ENCODE results near the gene BCAS1. TPM values are rescaled to one million over a fixed set of nuclear protein-coding genes. Genes with fewer than 3 reads are reported as not detected.
"Not testable (repeated sequence)": the region's sequence is repeated elsewhere in the genome, so short reads cannot be mapped to it uniquely, and the experiment has no call there.

Gene BCAS1
- total RNA-seq, 1 experiment from 2014 or later, result 0.11 TPM

DNA sequence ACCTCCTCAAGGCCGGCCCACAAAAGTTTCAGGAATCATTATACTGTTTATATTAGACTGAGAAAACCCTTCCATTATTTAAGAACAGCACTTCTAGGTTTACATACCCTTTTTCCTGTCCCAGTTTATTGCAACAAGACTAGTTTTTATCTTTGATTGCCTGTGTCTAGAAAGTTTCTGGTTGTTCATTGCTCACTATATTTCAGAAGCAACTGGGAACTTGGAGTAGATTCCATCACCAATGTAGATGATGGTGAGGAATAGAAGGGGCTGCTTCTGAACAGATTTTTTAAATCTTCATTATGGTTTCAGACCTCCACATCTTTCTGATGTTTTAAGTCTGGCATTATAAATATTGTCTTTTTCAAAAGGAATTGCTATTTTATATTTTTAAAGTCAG, 93.0 kb downstream of the BCAS1 start:
- H3K36me3 ChIP-seq (ENCODE audit: insufficient read depth, low read length), result no peaks in the 10 kb centered on the region
- no peaks in the 10 kb centered on the region for H3K4me1 ChIP-seq (ENCODE audit: low read length)
- H2AFZ ChIP-seq (ENCODE audit: low read length), result no peak overlapping the region
- H3K27me3 ChIP-seq (ENCODE audit: low read length), result no peaks in the 10 kb centered on the region
- H3K9me2 ChIP-seq (replicated peaks; ENCODE audit: insufficient read depth, low read length), result no peaks in the 10 kb centered on the region
- no peak overlapping the region for H3K9ac ChIP-seq (ENCODE audit: low read length)
- no peak overlapping the region for H3K4me2 ChIP-seq (ENCODE audit: low read depth, low read length, poor library complexity, severe bottlenecking)
- H3K9me3 ChIP-seq (ENCODE audit: low read length), result peaks cover 10% of the 10 kb centered on the region; the same call in 1 of the 2 replicates
- H3K4me3 ChIP-seq (ENCODE audit: low read length), result no peak overlapping the region
- DNase-seq, result no peak
- H4K20me1 ChIP-seq (ENCODE audit: insufficient read depth, low read depth, low read length), result no peaks in the 10 kb centered on the region
- H3K27ac ChIP-seq (ENCODE audit: low read length), result no peak overlapping the region
- H3K79me2 ChIP-seq (ENCODE audit: low read length), result no peaks in the 10 kb centered on the region

DNA sequence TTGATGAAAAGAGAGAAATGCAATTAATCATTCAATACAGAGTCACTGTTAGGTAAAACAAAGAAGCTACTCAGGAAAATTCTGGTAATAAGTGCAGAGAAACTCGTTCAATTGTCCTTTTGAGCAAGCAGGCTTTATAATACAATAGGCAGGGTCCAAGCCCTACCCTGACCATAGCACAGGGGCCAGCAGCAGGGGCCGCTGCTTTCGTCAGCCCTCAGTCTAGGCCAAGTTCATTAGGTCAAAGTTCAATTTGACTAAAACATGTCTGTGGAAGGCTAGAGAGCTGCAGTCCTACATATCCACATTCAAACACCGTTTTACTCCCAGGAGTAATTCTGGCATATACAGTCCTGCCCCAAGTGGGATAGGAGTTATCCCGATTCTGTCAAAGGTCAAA, 94.6 kb downstream of the BCAS1 start:
- DNase-seq, result no peak
- no peak overlapping the region for H2AFZ ChIP-seq (ENCODE audit: low read length)
- no peak overlapping the region for H3K9ac ChIP-seq (ENCODE audit: low read length)
- H3K27ac ChIP-seq (ENCODE audit: low read length), result no peak overlapping the region
- H3K4me2 ChIP-seq (ENCODE audit: low read depth, low read length, poor library complexity, severe bottlenecking), result no peak overlapping the region
- H3K4me1 ChIP-seq (ENCODE audit: low read length), result no peaks in the 10 kb centered on the region
- H3K9me2 ChIP-seq (replicated peaks; ENCODE audit: insufficient read depth, low read length), result no peaks in the 10 kb centered on the region
- no peaks in the 10 kb centered on the region for H3K79me2 ChIP-seq (ENCODE audit: low read length)
- H4K20me1 ChIP-seq (ENCODE audit: insufficient read depth, low read depth, low read length), result no peaks in the 10 kb centered on the region
- no peak overlapping the region for H3K4me3 ChIP-seq (ENCODE audit: low read length)
- no peaks in the 10 kb centered on the region for H3K36me3 ChIP-seq (ENCODE audit: insufficient read depth, low read length)
- H3K9me3 ChIP-seq (ENCODE audit: low read length), result peaks cover 10% of the 10 kb centered on the region; the same call in 1 of the 2 replicates
- no peaks in the 10 kb centered on the region for H3K27me3 ChIP-seq (ENCODE audit: low read length)

DNA sequence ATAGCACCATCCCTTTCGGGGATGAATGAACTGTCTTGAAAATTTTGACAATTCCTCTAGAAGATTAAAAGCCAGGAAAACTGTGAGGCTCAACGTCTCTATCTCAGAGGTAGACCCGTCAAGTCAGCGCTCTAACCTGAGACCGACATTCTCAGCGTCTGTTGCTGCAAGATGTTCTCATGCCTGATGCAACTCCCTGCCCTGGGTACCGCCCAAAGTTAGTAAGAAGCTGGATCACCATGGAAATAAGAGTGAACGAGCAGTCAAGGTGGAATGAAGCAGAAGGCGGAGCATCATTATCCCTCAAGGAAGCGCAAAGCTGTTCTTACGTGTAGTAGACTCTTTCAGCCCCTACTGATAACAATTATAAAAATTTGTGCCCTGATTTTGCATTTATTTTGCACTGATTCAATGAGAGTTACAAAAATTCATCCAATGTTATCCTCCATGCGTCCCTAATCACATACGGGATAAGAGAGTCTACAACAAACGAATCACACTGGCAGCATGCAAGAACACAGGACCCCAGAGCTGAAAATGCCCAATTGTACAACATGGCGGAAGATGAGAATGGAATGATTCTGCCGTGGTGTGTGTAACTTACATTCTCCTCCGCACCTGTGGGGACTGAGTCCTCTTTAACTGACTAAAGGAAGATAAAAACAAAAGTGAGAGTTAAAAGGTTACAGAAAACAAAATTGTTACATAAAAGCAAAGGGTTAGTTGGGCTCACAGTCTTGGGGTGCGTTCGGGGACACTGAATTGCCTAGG, 95.4 kb downstream of the BCAS1 start:
- no peak overlapping the region for H2AFZ ChIP-seq (ENCODE audit: low read length)
- H3K4me2 ChIP-seq (ENCODE audit: low read depth, low read length, poor library complexity, severe bottlenecking), result no peak overlapping the region
- H4K20me1 ChIP-seq (ENCODE audit: insufficient read depth, low read depth, low read length), result no peaks in the 10 kb centered on the region
- no peaks in the 10 kb centered on the region for H3K36me3 ChIP-seq (ENCODE audit: insufficient read depth, low read length)
- H3K4me1 ChIP-seq (ENCODE audit: low read length), result no peaks in the 10 kb centered on the region
- H3K9me2 ChIP-seq (replicated peaks; ENCODE audit: insufficient read depth, low read length), result no peaks in the 10 kb centered on the region
- H3K27ac ChIP-seq (ENCODE audit: low read length), result no peak overlapping the region
- H3K4me3 ChIP-seq (ENCODE audit: low read length), result no peak overlapping the region
- peaks cover 10% of the 10 kb centered on the region; the same call in 1 of the 2 replicates for H3K9me3 ChIP-seq (ENCODE audit: low read length)
- no peak overlapping the region for H3K9ac ChIP-seq (ENCODE audit: low read length)
- no peaks in the 10 kb centered on the region for H3K79me2 ChIP-seq (ENCODE audit: low read length)
- no peaks in the 10 kb centered on the region for H3K27me3 ChIP-seq (ENCODE audit: low read length)
- DNase-seq, result no peak

DNA sequence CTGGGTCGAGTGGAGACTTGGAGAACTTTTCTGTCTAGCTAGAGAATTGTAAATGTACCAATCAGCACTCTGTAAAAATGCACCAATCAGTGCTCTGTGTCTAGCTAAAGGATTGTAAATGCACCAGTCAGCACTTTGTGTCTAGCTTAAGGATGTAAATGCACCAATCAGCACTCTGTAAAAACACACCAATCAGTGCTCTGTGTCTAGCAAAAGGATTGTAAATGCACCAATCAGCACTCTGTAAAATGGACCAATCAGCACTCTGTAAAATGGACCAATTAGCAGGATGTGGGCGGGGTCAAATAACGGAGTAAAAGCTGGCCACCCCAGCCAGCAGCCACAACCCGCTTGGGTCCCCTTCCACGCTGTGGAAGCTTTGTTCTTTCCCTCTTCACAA, 96.5 kb downstream of the BCAS1 start:
- not testable (repeated sequence) for H3K9ac ChIP-seq (ENCODE audit: low read length); H3K27ac ChIP-seq (ENCODE audit: low read length); DNase-seq; H3K4me2 ChIP-seq (ENCODE audit: low read depth, low read length, poor library complexity, severe bottlenecking); H3K4me1 ChIP-seq (ENCODE audit: low read length); H3K27me3 ChIP-seq (ENCODE audit: low read length); H3K36me3 ChIP-seq (ENCODE audit: insufficient read depth, low read length); H2AFZ ChIP-seq (ENCODE audit: low read length); H4K20me1 ChIP-seq (ENCODE audit: insufficient read depth, low read depth, low read length); H3K9me2 ChIP-seq (replicated peaks; ENCODE audit: insufficient read depth, low read length); H3K79me2 ChIP-seq (ENCODE audit: low read length); H3K4me3 ChIP-seq (ENCODE audit: low read length)
- peaks cover 12% of the 10 kb centered on the region; the same call in 1 of the 2 replicates for H3K9me3 ChIP-seq (ENCODE audit: low read length)

DNA sequence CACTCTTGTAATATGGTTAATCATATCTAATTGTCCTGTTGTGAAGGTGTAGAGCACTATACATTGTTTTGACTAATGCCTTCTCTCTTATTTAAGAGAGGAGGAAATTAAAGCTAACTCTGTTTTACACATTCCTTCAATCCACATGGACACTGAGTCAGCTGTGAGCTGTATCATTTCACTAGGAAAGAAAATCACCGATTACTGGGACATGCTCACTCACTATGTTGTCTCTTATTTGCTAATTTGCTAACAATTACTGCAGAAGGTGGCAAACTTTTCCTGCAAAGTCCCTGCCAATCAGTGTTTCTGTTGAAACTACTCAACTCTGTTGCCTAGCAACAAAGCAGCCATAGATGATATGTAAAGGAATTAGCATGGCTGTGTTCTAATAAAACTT, 98.2 kb downstream of the BCAS1 start:
- Histone ChIP-seq H3K4me1 (ENCODE audit: low read length) (no peaks in the 10 kb centered on the region), H3K27me3 (ENCODE audit: low read length) (no peaks in the 10 kb centered on the region), H3K9ac (ENCODE audit: low read length) (no peak overlapping the region), H3K4me3 (ENCODE audit: low read length) (no peak overlapping the region), H3K79me2 (ENCODE audit: low read length) (no peaks in the 10 kb centered on the region), H3K9me2 (replicated peaks; ENCODE audit: insufficient read depth, low read length) (no peaks in the 10 kb centered on the region), H4K20me1 (ENCODE audit: insufficient read depth, low read depth, low read length) (no peaks in the 10 kb centered on the region), H3K36me3 (ENCODE audit: insufficient read depth, low read length) (no peaks in the 10 kb centered on the region), H3K4me2 (ENCODE audit: low read depth, low read length, poor library complexity, severe bottlenecking) (no peak overlapping the region), H3K27ac (ENCODE audit: low read length) (no peak overlapping the region), H3K9me3 (ENCODE audit: low read length) (peaks cover 14% of the 10 kb centered on the region; the same call in 1 of the 2 replicates), H2AFZ (ENCODE audit: low read length) (no peak overlapping the region)
- DNase-seq, result no peak

DNA sequence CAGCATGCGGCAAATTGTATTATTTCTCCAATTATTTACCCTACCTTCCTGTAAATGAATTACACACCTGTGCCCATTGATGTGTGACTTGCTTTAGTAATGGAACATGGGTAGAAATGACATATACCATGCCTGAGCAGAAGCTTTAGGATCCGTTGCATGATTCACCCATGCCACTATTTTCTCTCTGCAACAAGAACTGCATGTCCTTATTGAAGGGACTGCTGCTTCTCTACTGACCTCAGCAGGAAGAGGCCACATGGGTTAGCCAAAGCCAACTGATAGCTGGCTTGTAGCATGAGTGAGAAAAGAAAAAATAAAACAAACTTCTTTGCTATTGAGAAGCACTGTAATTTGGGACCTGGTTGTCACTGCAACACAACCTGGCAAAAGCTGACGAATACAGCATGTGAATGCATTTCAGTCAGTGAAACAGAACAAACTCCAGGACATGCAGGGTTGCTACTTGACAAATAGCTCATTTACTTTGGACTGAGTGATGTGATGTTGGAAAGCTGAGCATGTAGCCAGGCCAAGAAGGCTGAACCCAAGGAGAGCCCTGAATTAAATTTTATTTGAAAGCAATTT, 99.2 kb downstream of the BCAS1 start:
- Histone ChIP-seq H3K4me1 (ENCODE audit: low read length) (no peaks in the 10 kb centered on the region), H3K9me2 (replicated peaks; ENCODE audit: insufficient read depth, low read length) (no peaks in the 10 kb centered on the region), H3K27ac (ENCODE audit: low read length) (no peak overlapping the region), H3K27me3 (ENCODE audit: low read length) (no peaks in the 10 kb centered on the region), H3K36me3 (ENCODE audit: insufficient read depth, low read length) (no peaks in the 10 kb centered on the region), H2AFZ (ENCODE audit: low read length) (no peak overlapping the region), H3K4me3 (ENCODE audit: low read length) (no peak overlapping the region), H3K4me2 (ENCODE audit: low read depth, low read length, poor library complexity, severe bottlenecking) (no peak overlapping the region), H3K79me2 (ENCODE audit: low read length) (no peaks in the 10 kb centered on the region), H4K20me1 (ENCODE audit: insufficient read depth, low read depth, low read length) (no peaks in the 10 kb centered on the region), H3K9me3 (ENCODE audit: low read length) (peaks cover 17% of the 10 kb centered on the region; the same call in 1 of the 2 replicates), H3K9ac (ENCODE audit: low read length) (no peak overlapping the region)
- no peak for DNase-seq

DNA sequence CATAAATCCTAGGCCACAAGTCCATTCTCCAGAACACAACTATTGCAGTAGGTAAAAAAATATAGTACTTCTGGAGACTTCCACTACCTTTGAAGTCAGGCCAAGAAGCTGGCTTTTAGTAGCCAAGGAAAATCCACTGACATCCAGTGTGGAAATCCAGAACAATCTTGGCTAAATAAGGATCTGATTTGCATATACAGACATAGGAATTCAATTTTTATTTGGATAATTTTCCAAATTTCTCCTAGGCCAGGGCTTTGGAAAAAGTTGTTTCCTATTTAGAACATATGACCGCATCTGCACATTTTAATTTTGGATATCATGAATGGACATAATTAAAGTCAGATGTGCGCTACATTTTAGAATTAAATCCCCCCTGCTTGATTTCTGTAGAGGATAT, 100.2 kb downstream of the BCAS1 start:
- Histone ChIP-seq H2AFZ (ENCODE audit: low read length) (no peak overlapping the region), H3K9ac (ENCODE audit: low read length) (no peak overlapping the region), H3K36me3 (ENCODE audit: insufficient read depth, low read length) (no peaks in the 10 kb centered on the region), H3K4me3 (ENCODE audit: low read length) (no peak overlapping the region), H3K9me2 (replicated peaks; ENCODE audit: insufficient read depth, low read length) (no peaks in the 10 kb centered on the region), H3K27me3 (ENCODE audit: low read length) (no peaks in the 10 kb centered on the region), H3K4me1 (ENCODE audit: low read length) (no peaks in the 10 kb centered on the region), H3K9me3 (ENCODE audit: low read length) (peaks cover 13% of the 10 kb centered on the region; the same call in 1 of the 2 replicates), H3K27ac (ENCODE audit: low read length) (no peak overlapping the region), H3K4me2 (ENCODE audit: low read depth, low read length, poor library complexity, severe bottlenecking) (no peak overlapping the region), H3K79me2 (ENCODE audit: low read length) (no peaks in the 10 kb centered on the region), H4K20me1 (ENCODE audit: insufficient read depth, low read depth, low read length) (no peaks in the 10 kb centered on the region)
- DNase-seq, result no peak

DNA sequence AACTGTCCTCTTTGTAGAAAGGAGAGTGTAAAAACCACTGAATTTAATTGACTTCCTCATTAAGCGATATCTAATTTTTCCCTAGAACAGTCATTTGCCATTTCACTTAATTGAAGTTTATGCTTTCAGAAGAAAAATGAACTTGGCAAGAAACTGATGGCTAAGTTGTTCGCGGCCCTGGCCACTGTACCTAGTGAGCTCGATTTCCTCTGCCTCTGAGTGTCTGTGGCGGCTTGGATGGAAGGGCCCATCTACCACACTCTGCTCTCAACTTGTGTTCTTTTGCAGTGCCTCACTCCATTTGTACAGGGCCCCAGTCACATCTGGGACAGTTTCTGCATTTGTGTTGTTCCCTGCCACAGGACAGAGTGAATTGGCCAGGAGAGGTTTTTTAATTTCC, 102.9 kb downstream of the BCAS1 start:
- DNase-seq, result no peak
- Histone ChIP-seq H3K4me1 (ENCODE audit: low read length) (no peaks in the 10 kb centered on the region), H3K27ac (ENCODE audit: low read length) (no peak overlapping the region), H3K36me3 (ENCODE audit: insufficient read depth, low read length) (no peaks in the 10 kb centered on the region), H3K4me2 (ENCODE audit: low read depth, low read length, poor library complexity, severe bottlenecking) (no peak overlapping the region), H3K79me2 (ENCODE audit: low read length) (no peaks in the 10 kb centered on the region), H3K9ac (ENCODE audit: low read length) (no peak overlapping the region), H2AFZ (ENCODE audit: low read length) (no peak overlapping the region), H3K9me3 (ENCODE audit: low read length) (0 out of 2 replicates have a peak, but pooled peaks cover 8% of the 10 kb centered on the region), H4K20me1 (ENCODE audit: insufficient read depth, low read depth, low read length) (no peaks in the 10 kb centered on the region), H3K27me3 (ENCODE audit: low read length) (no peaks in the 10 kb centered on the region), H3K4me3 (ENCODE audit: low read length) (no peak overlapping the region), H3K9me2 (replicated peaks; ENCODE audit: insufficient read depth, low read length) (no peaks in the 10 kb centered on the region)

All from Karpas-422 (cell line).